ENCODE measurements around the gene SGPL1. TPM values are rescaled to one million over a fixed set of nuclear protein-coding genes. Genes with fewer than 3 reads are reported as not detected.

SGPL1 gene
- total RNA-seq, 1 experiment from 2014 or later, result 52.6 TPM

GRCh38 chr10:70910486-70911341 lies 95.0 kb downstream of the SGPL1 start:
- Histone ChIP-seq H2BK12ac (ENCODE audit: insufficient read length, low read depth, low read length) (no peak overlapping the region), H3K27ac (ENCODE audit: insufficient read length, low read depth, low read length) (no peak overlapping the region), H3K14ac (ENCODE audit: insufficient read depth, low read length) (no peak overlapping the region), H4K91ac (ENCODE audit: insufficient read length, low read depth, low read length) (no peak overlapping the region), H4K8ac (replicated peaks; ENCODE audit: insufficient read length, low read depth, low read length) (no peak overlapping the region), H2BK20ac (ENCODE audit: low read depth, low read length, poor library complexity, severe bottlenecking) (no peak overlapping the region), H2AK5ac (ENCODE audit: insufficient read length, low read length) (no peak overlapping the region), H2BK15ac (ENCODE audit: low read depth, low read length) (no peak overlapping the region), H3K23me2 (ENCODE audit: insufficient read length, low read depth, low read length, poor library complexity, severe bottlenecking) (no peaks in the 10 kb centered on the region), H3K56ac (ENCODE audit: insufficient read length, low read depth, low read length) (no peak overlapping the region), H3K4ac (ENCODE audit: low read depth, low read length) (no peak overlapping the region), H3K9ac (ENCODE audit: extremely low read depth, insufficient read length, low read length) (no peak overlapping the region), H3K27me3 (ENCODE audit: insufficient read depth, low read length) (no peaks in the 10 kb centered on the region), H3K18ac (ENCODE audit: insufficient read length, low read depth, low read length) (no peak overlapping the region), H2BK120ac (ENCODE audit: low read depth, low read length, poor library complexity, severe bottlenecking) (no peak overlapping the region), H3K79me2 (ENCODE audit: insufficient read depth, low read length) (no peaks in the 10 kb centered on the region), H3K4me1 (ENCODE audit: insufficient read depth, low read length) (no peaks in the 10 kb centered on the region), H3T11ph (ENCODE audit: low read length) (no peak overlapping the region), H2AFZ (ENCODE audit: low read length) (no peak overlapping the region), H4K5ac (ENCODE audit: insufficient read length, low read depth, low read length) (no peak overlapping the region), H4K20me1 (ENCODE audit: control insufficient read depth, insufficient read depth, insufficient read length) (peaks cover 5% of the 10 kb centered on the region), H3K4me2 (ENCODE audit: insufficient read depth, insufficient read length, low read length) (no peak overlapping the region), H3K23ac (ENCODE audit: insufficient read length, low read depth, low read length) (no peak overlapping the region), H3K9me3 (ENCODE audit: control insufficient read depth, low read depth, low read length) (no peaks in the 10 kb centered on the region), H3K79me1 (ENCODE audit: insufficient read depth, low read depth, low read length, poor library complexity, severe bottlenecking) (no peaks in the 10 kb centered on the region), H2BK5ac (ENCODE audit: insufficient read length, low read length) (no peak overlapping the region)
- Mint-ChIP-seq H3K36me3 (ENCODE audit: insufficient read depth in 1 of 3, low read depth in 3 of 3) (no peaks in the 10 kb centered on the region), H3K4me1 (no peaks in the 10 kb centered on the region), H3K27ac (no peak overlapping the region), H3K27me3 (ENCODE audit: low read depth) (peaks cover 12% of the 10 kb centered on the region), H3K4me3 (no peak overlapping the region), H3K9me3 (peaks cover 0 to 2% of the 10 kb centered on the region in 2 experiments; a peak in 1 of 5 replicates)
- TF ChIP-seq CTCF (conservative IDR thresholded peaks at IDR 0.05), result no peak
- DNase-seq, result no peak
- no CpG with 5 or more reads among the region's 16 CpGs for WGBS (ENCODE audit: extremely low coverage, insufficient read length, low lambda C conversion rate)
